ENCODE measurements around the gene SH3RF3.

- TF ChIP-seq CTCF (IDR thresholded peaks at IDR 0.05): no peak
- no peak for TF ChIP-seq POLR2A (IDR thresholded peaks at IDR 0.05)
Measured at GRCh38 chr2:109306190-109306589, 177.2 kb downstream of the SH3RF3 start.

All from adrenal gland (tissue), 5 donors.